Posterior cingulate gyrus (tissue), 11 donors: ENCODE data around the gene SLC6A15.

ENCODE experiments used
- DNase-seq, 10 donors: peaks; one replicate each; pipeline versions ENCODE4 v3.0.0 to v3.0.0-alpha.2; 2020 to 2021; ENCODE audit warnings: mixed read lengths in 3 of 10
- intact Hi-C: fragments of 100-400 bp; cut with DNase I; formaldehyde crosslinking; loops from one replicate; pipeline ENCODE4 v1.15.1; 2023

Gene SLC6A15

GRCh38 chr12:84912198-84913128 lies at the start of gene SLC6A15:
Gene SLC6A15 (minus strand): TSS chr12:84912799. CDS start chr12:84892120, 20,679 bp downstream.
- intact Hi-C loops, result no loop called here
- DNase-seq, result peak; percentile 79 to 99 (median 88)

GRCh38 chr12:84960918-84961317 lies 48.3 kb upstream of the SLC6A15 start:
- intact Hi-C loops, result no loop called here
- no peak for DNase-seq

GRCh38 chr12:84955298-84955697 lies 42.7 kb upstream of the SLC6A15 start:
- intact Hi-C loops, result no loop called here
- no peak for DNase-seq

GRCh38 chr12:84954415-84954814 lies 41.8 kb upstream of the SLC6A15 start:
- intact Hi-C loops, result no loop called here
- no peak for DNase-seq

GRCh38 chr12:84950971-84951546 lies 38.5 kb upstream of the SLC6A15 start:
- DNase-seq, result no peak
- intact Hi-C loops, result no loop called here

GRCh38 chr12:84946753-84947152 lies 34.2 kb upstream of the SLC6A15 start:
- DNase-seq, result no peak
- intact Hi-C loops, result no loop called here

- DNase-seq, result peak in 1 of 10 donors; percentile 45
- intact Hi-C loops, result no loop called here
Observed at GRCh38 chr12:84937415-84937814, 24.8 kb upstream of the SLC6A15 start.

- no peak for DNase-seq
Observed at GRCh38 chr12:84929501-84929900, 16.9 kb upstream of the SLC6A15 start.

GRCh38 chr12:84924981-84925380 lies 12.4 kb upstream of the SLC6A15 start:
- no peak for DNase-seq
- intact Hi-C loops, result no loop called here

More at GRCh38 chr12:84929501-84929900, 16.9 kb upstream of the SLC6A15 start:
- intact Hi-C loops, result no loop called here

- intact Hi-C loops, result no loop called here
- DNase-seq, result no peak
Observed at GRCh38 chr12:84922693-84923092, 10.1 kb upstream of the SLC6A15 start.

- intact Hi-C loops, result no loop called here
- DNase-seq, result no peak
Observed at GRCh38 chr12:84920331-84920730, 7.7 kb upstream of the SLC6A15 start.

- intact Hi-C loops, result no loop called here
- no peak for DNase-seq
Observed at GRCh38 chr12:84919271-84919670, 6.7 kb upstream of the SLC6A15 start.

- intact Hi-C loops, result no loop called here
- DNase-seq, result peak in 5 of 10 donors; percentile 10 to 41 (median 22)
Observed at GRCh38 chr12:84913129-84913515, 523 bp upstream of the SLC6A15 start.

GRCh38 chr12:84911271-84912197 lies 1.1 kb downstream of the SLC6A15 start:
- intact Hi-C loops, result no loop called here
- peak; percentile 69 to 98 (median 82) for DNase-seq

GRCh38 chr12:84910549-84911241 lies 1.9 kb downstream of the SLC6A15 start:
- intact Hi-C loops, result no loop called here
- peak in 8 of 10 donors; percentile 11 to 86 (median 32) for DNase-seq

- DNase-seq, result no peak
- intact Hi-C loops, result no loop called here
Observed at GRCh38 chr12:84904051-84904450, 8.5 kb downstream of the SLC6A15 start.

GRCh38 chr12:84891106-84891838 lies 21.3 kb downstream of the SLC6A15 start:
- DNase-seq, result no peak
- intact Hi-C loops, result no loop called here

- DNase-seq, result no peak
- intact Hi-C loops, result no loop called here
Observed at GRCh38 chr12:84889818-84890217, 22.8 kb downstream of the SLC6A15 start.

- DNase-seq, result no peak
- intact Hi-C loops, result no loop called here
Observed at GRCh38 chr12:84888861-84889260, 23.7 kb downstream of the SLC6A15 start.
